H9 (cell line): ENCODE results near the gene LSS. TPM values are rescaled to one million over a fixed set of nuclear protein-coding genes. Genes with fewer than 3 reads are reported as not detected.

Experiments
- DNase-seq: peaks from one replicate; pipeline ENCODE4 v3.0.0-alpha.2; 2017
- H2AFZ ChIP-seq: one replicate; pipeline ENCODE4 v1.6.1; 2013; ENCODE audit warnings: mild to moderate bottlenecking, low read length, control low read depth, moderate library complexity
- H2AK5ac ChIP-seq: 2 replicates; pipeline ENCODE4 v1.6.1; 2013; ENCODE audit warnings: low read length, control low read depth, mixed read lengths; ENCODE audit not compliant: insufficient read length
- H2BK120ac ChIP-seq: one replicate; pipeline ENCODE4 v1.6.1; 2013; ENCODE audit warnings: low read depth, mild to moderate bottlenecking, low read length, control low read depth, inconsistent platforms; ENCODE audit not compliant: poor library complexity, severe bottlenecking
- H2BK12ac ChIP-seq: 2 replicates; pipeline ENCODE4 v1.6.1; 2013; ENCODE audit warnings: low read length, control low read depth, mixed read lengths, low read depth; ENCODE audit not compliant: insufficient read length
- H2BK15ac ChIP-seq: 2 replicates; pipeline ENCODE4 v1.6.1; 2013; ENCODE audit warnings: low read depth, low read length, control low read depth
- H2BK20ac ChIP-seq: one replicate; pipeline ENCODE4 v1.6.1; 2013; ENCODE audit warnings: low read depth, mild to moderate bottlenecking, low read length, control low read depth, inconsistent platforms; ENCODE audit not compliant: poor library complexity, severe bottlenecking
- H2BK5ac ChIP-seq: 2 replicates; pipeline ENCODE4 v1.6.1; 2013; ENCODE audit warnings: low read length, control low read depth, mixed read lengths; ENCODE audit not compliant: insufficient read length
- H3K14ac ChIP-seq: 2 replicates; pipeline ENCODE4 v1.6.1; 2013; ENCODE audit warnings: low read length, control low read depth; ENCODE audit not compliant: insufficient read depth
- H3K18ac ChIP-seq: 2 replicates; pipeline ENCODE4 v1.6.1; 2013; ENCODE audit warnings: low read depth, mild to moderate bottlenecking, mixed read lengths, low read length, control low read depth; ENCODE audit not compliant: insufficient read length
- H3K23ac ChIP-seq: 2 replicates; pipeline ENCODE4 v1.6.1; 2013; ENCODE audit warnings: low read length, control low read depth, mixed read lengths, low read depth; ENCODE audit not compliant: insufficient read length
- H3K23me2 ChIP-seq: 2 replicates; pipeline ENCODE4 v1.6.1; 2013; ENCODE audit warnings: low read depth, mild to moderate bottlenecking, mixed read lengths, low read length, control low read depth; ENCODE audit not compliant: insufficient read length, poor library complexity, severe bottlenecking
- H3K27ac ChIP-seq: 2 replicates; pipeline ENCODE4 v1.5.1; 2013; ENCODE audit warnings: low read length, control low read depth, mixed read lengths, low read depth; ENCODE audit not compliant: insufficient read length
- H3K27me3 ChIP-seq: 2 replicates; pipeline ENCODE4 v1.6.1; 2013; ENCODE audit warnings: low read length, control low read depth, inconsistent platforms; ENCODE audit not compliant: insufficient read depth
- H3K4ac ChIP-seq: 2 replicates; pipeline ENCODE4 v1.6.1; 2013; ENCODE audit warnings: low read depth, mild to moderate bottlenecking, control low read depth, inconsistent platforms, low read length, moderate library complexity
- H3K4me1 ChIP-seq: 2 replicates; pipeline ENCODE4 v1.6.1; 2013; ENCODE audit warnings: low read length, control low read depth, inconsistent platforms; ENCODE audit not compliant: insufficient read depth
- H3K4me2 ChIP-seq: 2 replicates; pipeline ENCODE4 v1.6.1; 2013; ENCODE audit warnings: low read length, control low read depth, mixed read lengths; ENCODE audit not compliant: insufficient read length, insufficient read depth
- H3K56ac ChIP-seq: 2 replicates; pipeline ENCODE4 v1.6.1; 2013; ENCODE audit warnings: low read depth, mild to moderate bottlenecking, mixed read lengths, low read length, control low read depth; ENCODE audit not compliant: insufficient read length
- H3K79me1 ChIP-seq: 2 replicates; pipeline ENCODE4 v1.6.1; 2013; ENCODE audit warnings: low read depth, mild to moderate bottlenecking, moderate library complexity, low read length, control low read depth, inconsistent platforms; ENCODE audit not compliant: insufficient read depth, poor library complexity, severe bottlenecking
- H3K79me2 ChIP-seq: 2 replicates; pipeline ENCODE4 v1.6.1; 2013; ENCODE audit warnings: low read length, control low read depth, inconsistent platforms; ENCODE audit not compliant: insufficient read depth
- H3K9ac ChIP-seq: 2 replicates; pipeline ENCODE4 v1.6.1; 2013; ENCODE audit warnings: low read length, control low read depth, mixed read lengths; ENCODE audit not compliant: insufficient read length; ENCODE audit errors: extremely low read depth
- H3K9me3 ChIP-seq: one replicate; pipeline ENCODE4 v1.6.1; 2013; ENCODE audit warnings: low read depth, low read length, inconsistent platforms; ENCODE audit not compliant: control insufficient read depth
- H3T11ph ChIP-seq: one replicate; pipeline ENCODE4 v1.6.1; 2013; ENCODE audit warnings: mild to moderate bottlenecking, low read length, control low read depth, inconsistent platforms
- H4K20me1 ChIP-seq: one replicate; pipeline ENCODE4 v1.6.1; 2013; ENCODE audit not compliant: control insufficient read depth, insufficient read length, insufficient read depth
- H4K5ac ChIP-seq: 2 replicates; pipeline ENCODE4 v1.6.1; 2013; ENCODE audit warnings: low read depth, mild to moderate bottlenecking, mixed read lengths, low read length, control low read depth; ENCODE audit not compliant: insufficient read length
- H4K8ac ChIP-seq: replicated peaks from 2 replicates; pipeline ENCODE4 v1.6.1; 2013; ENCODE audit warnings: low read length, control low read depth, mixed read lengths, low read depth; ENCODE audit not compliant: insufficient read length
- H4K91ac ChIP-seq: 2 replicates; pipeline ENCODE4 v1.6.1; 2013; ENCODE audit warnings: low read depth, mild to moderate bottlenecking, moderate library complexity, mixed read lengths, low read length, control low read depth; ENCODE audit not compliant: insufficient read length
- H3K27ac Mint-ChIP-seq, 3 experiments: 2 replicates in 2 of 3; 3 replicates in 1 of 3; pipeline ENCODE4 v1.8.0; 2020 to 2021; ENCODE audit warnings: mixed read lengths in 3 of 3, mild to moderate bottlenecking in 1 of 3, moderate library complexity in 1 of 3
- H3K27me3 Mint-ChIP-seq: 2 replicates; pipeline ENCODE4 v1.8.0; 2021; ENCODE audit warnings: low read depth, mild to moderate bottlenecking, moderate library complexity, mixed read lengths
- H3K36me3 Mint-ChIP-seq, 3 experiments: 2 replicates in 2 of 3; 3 replicates in 1 of 3; pipeline ENCODE4 v1.8.0; 2020 to 2021; ENCODE audit warnings: low read depth in 3 of 3, mixed read lengths in 3 of 3; ENCODE audit not compliant: insufficient read depth in 1 of 3
- H3K4me1 Mint-ChIP-seq, 2 experiments: 2 replicates each; pipeline ENCODE4 v1.8.0; 2020; ENCODE audit warnings: mixed read lengths in 2 of 2
- H3K4me3 Mint-ChIP-seq, 2 experiments: 2 replicates in 1 of 2; 3 replicates in 1 of 2; pipeline ENCODE4 v1.8.0; 2020 to 2021; ENCODE audit warnings: mild to moderate bottlenecking in 2 of 2, mixed read lengths in 2 of 2, moderate library complexity in 1 of 2
- H3K9me3 Mint-ChIP-seq, 2 experiments: 2 replicates in 1 of 2; 3 replicates in 1 of 2; pipeline ENCODE4 v1.8.0; 2020; ENCODE audit warnings: mild to moderate bottlenecking in 2 of 2, mixed read lengths in 2 of 2, moderate library complexity in 1 of 2
- WGBS: extraction: QIAGEN DNeasy Blood & Tissue Kit; methylation state at CpG from one replicate; pipeline ENCODE4 v1.1.7; 2013; ENCODE audit warnings: missing lambda C conversion rate, low lambda C conversion rate, mixed read lengths; ENCODE audit not compliant: insufficient read length; ENCODE audit errors: extremely low coverage; 5-methylcytosine and 5-hydroxymethylcytosine counted together
- total RNA-seq: library from RNA; stranded (reverse); gene quantifications from 2 replicates; pipeline ENCODE4 v1.2.1, GENCODE V29; 2021
- TF ChIP-seq, protein P1 (sequence below): fragments of 200-600 bp; sonication (generic); conservative IDR thresholded peaks from 3 replicates; pipeline ENCODE4 v1.8.0; 2021; ENCODE audit warnings: antibody characterized with exemption, mild to moderate bottlenecking

LSS gene
- total RNA-seq, 1 experiment from 2014 or later, result 69.2 TPM

GRCh38 chr21:46265736-46266525 lies 37.4 kb upstream of the LSS start:
- Histone ChIP-seq H3K9me3 (no peaks in the 10 kb centered on the region), H3K27ac (no peak overlapping the region), H3T11ph (no peak overlapping the region), H3K27me3 (no peaks in the 10 kb centered on the region), H2BK12ac (no peak overlapping the region), H3K14ac (no peak overlapping the region), H4K91ac (no peak overlapping the region), H4K20me1 (no peaks in the 10 kb centered on the region), H3K4ac (no peak overlapping the region), H2BK20ac (no peak overlapping the region), H3K9ac (no peak overlapping the region), H3K18ac (no peak overlapping the region), H4K5ac (no peak overlapping the region), H2AFZ (no peak overlapping the region), H3K56ac (no peak overlapping the region), H2BK15ac (no peak overlapping the region), H3K79me1 (no peaks in the 10 kb centered on the region), H3K23me2 (no peaks in the 10 kb centered on the region), H3K23ac (no peak overlapping the region), H2AK5ac (no peak overlapping the region), H3K4me1 (no peaks in the 10 kb centered on the region), H2BK120ac (no peak overlapping the region), H3K79me2 (no peaks in the 10 kb centered on the region), H3K4me2 (no peak overlapping the region), H4K8ac (no peak overlapping the region), H2BK5ac (no peak overlapping the region)
- Mint-ChIP-seq H3K4me1 (no peaks in the 10 kb centered on the region), H3K9me3 (no peaks in the 10 kb centered on the region), H3K27me3 (no peaks in the 10 kb centered on the region), H3K27ac (peak overlapping the region; percentile 17 to 66 (median 58); a peak in 4 of 7 replicates), H3K36me3 (peaks cover 38 to 82% (median 79%) of the 10 kb centered on the region in 3 experiments; a peak in 6 of 7 replicates), H3K4me3 (no peak overlapping the region)
- DNase-seq, result no peak
- no CpG with 5 or more reads among the region's 26 CpGs for WGBS
- TF ChIP-seq, protein P1, sequence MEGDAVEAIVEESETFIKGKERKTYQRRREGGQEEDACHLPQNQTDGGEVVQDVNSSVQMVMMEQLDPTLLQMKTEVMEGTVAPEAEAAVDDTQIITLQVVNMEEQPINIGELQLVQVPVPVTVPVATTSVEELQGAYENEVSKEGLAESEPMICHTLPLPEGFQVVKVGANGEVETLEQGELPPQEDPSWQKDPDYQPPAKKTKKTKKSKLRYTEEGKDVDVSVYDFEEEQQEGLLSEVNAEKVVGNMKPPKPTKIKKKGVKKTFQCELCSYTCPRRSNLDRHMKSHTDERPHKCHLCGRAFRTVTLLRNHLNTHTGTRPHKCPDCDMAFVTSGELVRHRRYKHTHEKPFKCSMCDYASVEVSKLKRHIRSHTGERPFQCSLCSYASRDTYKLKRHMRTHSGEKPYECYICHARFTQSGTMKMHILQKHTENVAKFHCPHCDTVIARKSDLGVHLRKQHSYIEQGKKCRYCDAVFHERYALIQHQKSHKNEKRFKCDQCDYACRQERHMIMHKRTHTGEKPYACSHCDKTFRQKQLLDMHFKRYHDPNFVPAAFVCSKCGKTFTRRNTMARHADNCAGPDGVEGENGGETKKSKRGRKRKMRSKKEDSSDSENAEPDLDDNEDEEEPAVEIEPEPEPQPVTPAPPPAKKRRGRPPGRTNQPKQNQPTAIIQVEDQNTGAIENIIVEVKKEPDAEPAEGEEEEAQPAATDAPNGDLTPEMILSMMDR, result no peak
